TTC549 (cell line): ENCODE data around the gene GRM7.

Experiments used
- FAIRE-seq: peaks from 2 replicates; lab custom pipeline; 2012; peaks lifted over from hg19 to GRCh38; lab: Jason Lieb, UNC

Gene GRM7

GRCh38 chr3:7658294-7658693 lies 797.4 kb downstream of the GRM7 start:
- no peak for FAIRE-seq

GRCh38 chr3:7659079-7659478 lies 798.2 kb downstream of the GRM7 start:
- FAIRE-seq, result no peak

GRCh38 chr3:7663771-7664170 lies 802.9 kb downstream of the GRM7 start:
- FAIRE-seq, result no peak

GRCh38 chr3:7667774-7668173 lies 806.9 kb downstream of the GRM7 start:
- FAIRE-seq, result no peak

- no peak for FAIRE-seq
Observed at GRCh38 chr3:7669641-7670040, 808.7 kb downstream of the GRM7 start.

- no peak for FAIRE-seq
Observed at GRCh38 chr3:7678521-7678920, 817.6 kb downstream of the GRM7 start.

GRCh38 chr3:7682822-7683229 lies 821.9 kb downstream of the GRM7 start:
- no peak for FAIRE-seq

- no peak for FAIRE-seq
Observed at GRCh38 chr3:7683426-7683825, 822.5 kb downstream of the GRM7 start.

- FAIRE-seq, result no peak
Observed at GRCh38 chr3:7684182-7684715, 823.3 kb downstream of the GRM7 start.

GRCh38 chr3:7687428-7688147 lies 826.7 kb downstream of the GRM7 start:
- no peak for FAIRE-seq

GRCh38 chr3:7692866-7693265 lies 832.0 kb downstream of the GRM7 start:
- no peak for FAIRE-seq

GRCh38 chr3:7693976-7694375 lies 833.1 kb downstream of the GRM7 start:
- FAIRE-seq, result no peak

GRCh38 chr3:7695049-7695448 lies 834.1 kb downstream of the GRM7 start:
- no peak for FAIRE-seq

- FAIRE-seq, result no peak
Observed at GRCh38 chr3:7696320-7696719, 835.4 kb downstream of the GRM7 start.

GRCh38 chr3:7697548-7697947 lies 836.6 kb downstream of the GRM7 start:
- FAIRE-seq, result no peak

- no peak for FAIRE-seq
Observed at GRCh38 chr3:7700539-7700938, 839.6 kb downstream of the GRM7 start.

GRCh38 chr3:7700977-7701376 lies 840.1 kb downstream of the GRM7 start:
- no peak for FAIRE-seq

- FAIRE-seq, result no peak
Observed at GRCh38 chr3:7707187-7707586, 846.3 kb downstream of the GRM7 start.

- FAIRE-seq, result no peak
Observed at GRCh38 chr3:7709376-7710082, 848.6 kb downstream of the GRM7 start.

- FAIRE-seq, result no peak
Observed at GRCh38 chr3:7710284-7710683, 849.4 kb downstream of the GRM7 start.

GRCh38 chr3:7713724-7714123 lies 852.8 kb downstream of the GRM7 start:
- no peak for FAIRE-seq

- no peak for FAIRE-seq
Observed at GRCh38 chr3:7720649-7721297, 859.9 kb downstream of the GRM7 start.

- FAIRE-seq, result no peak
Observed at GRCh38 chr3:7721869-7722268, 861.0 kb downstream of the GRM7 start.
